Subcutaneous adipose tissue (tissue), 4 donors: ENCODE data around the gene FFAR2. TPM values are rescaled to one million over a fixed set of nuclear protein-coding genes. Genes with fewer than 3 reads are reported as not detected.

Experiments
- CTCF ChIP-seq: fragments of 450-650 bp; IDR thresholded peaks from one replicate; pipeline ENCODE4 v1.5.1; 2016; ENCODE audit warnings: low read depth, mild to moderate bottlenecking, control low read depth, antibody characterized with exemption, moderate library complexity
- total RNA-seq, 4 donors: library from RNA; depleted of rRNA; stranded (reverse); fragments of >200 nt; gene quantifications; one replicate each; pipeline ENCODE4 v1.1.0, GENCODE V29; 2016

The FFAR2 gene
- total RNA-seq, 4 donors from 2014 or later = 0.38 to 1.5 TPM; not detected in 2

GRCh38 chr19:35417278-35417677 is 30.8 kb upstream of the FFAR2 start:
- TF ChIP-seq CTCF = no peak

- TF ChIP-seq CTCF = no peak
These were observed 30.1 kb upstream of the FFAR2 start for GRCh38 chr19:35417713-35418534.

- no peak for TF ChIP-seq CTCF
These were observed 29.0 kb upstream of the FFAR2 start for GRCh38 chr19:35419046-35419445.

GRCh38 chr19:35419805-35420204 is 28.3 kb upstream of the FFAR2 start:
- no peak for TF ChIP-seq CTCF

- no peak for TF ChIP-seq CTCF
These were observed 26.7 kb upstream of the FFAR2 start for GRCh38 chr19:35421362-35421761.

- no peak for TF ChIP-seq CTCF
These were observed 22.4 kb upstream of the FFAR2 start for GRCh38 chr19:35425682-35426081.

GRCh38 chr19:35427187-35427586 is 20.9 kb upstream of the FFAR2 start:
- TF ChIP-seq CTCF = no peak
